Liver (tissue), 9 donors: ENCODE data around the gene SAMD5. TPM values are rescaled to one million over a fixed set of nuclear protein-coding genes. Genes with fewer than 3 reads are reported as not detected.

Experiments
- DNase-seq: peaks from one replicate; pipeline ENCODE4 v3.0.0-alpha.2; 2017; ENCODE audit warnings: low spot score
- H3K27ac ChIP-seq, 2 donors: one replicate each; pipeline ENCODE4 v1.7.0; 2013; ENCODE audit warnings: inconsistent platforms in 2 of 2, low read length in 2 of 2, control low read depth in 1 of 2, low read depth in 1 of 2, mild to moderate bottlenecking in 1 of 2
- H3K27me3 ChIP-seq, 4 donors: one replicate each; pipeline versions ENCODE4 v1.6.1 to v1.7.0; 2013; ENCODE audit warnings: low read length in 3 of 4, inconsistent platforms in 1 of 4, mild to moderate bottlenecking in 1 of 4, moderate library complexity in 1 of 4; ENCODE audit not compliant: control insufficient read depth in 4 of 4, insufficient read depth in 4 of 4
- H3K36me3 ChIP-seq, 4 donors: one replicate each; pipeline versions ENCODE4 v1.6.1 to v1.7.0; 2013; ENCODE audit warnings: low read length in 3 of 4, mild to moderate bottlenecking in 3 of 4, low read depth in 1 of 4, moderate library complexity in 1 of 4; ENCODE audit not compliant: control insufficient read depth in 4 of 4, insufficient read depth in 3 of 4
- H3K4me1 ChIP-seq, 4 donors: one replicate each; pipeline versions ENCODE4 v1.6.1 to v1.7.0; 2013; ENCODE audit warnings: low read length in 3 of 4, mild to moderate bottlenecking in 3 of 4, moderate library complexity in 1 of 4; ENCODE audit not compliant: control insufficient read depth in 4 of 4, insufficient read depth in 4 of 4
- H3K4me3 ChIP-seq, 3 donors: one replicate each; pipeline versions ENCODE4 v1.6.1 to v1.7.0; 2013; ENCODE audit warnings: low read length in 3 of 3, control low read depth in 1 of 3, low read depth in 1 of 3, mild to moderate bottlenecking in 1 of 3
- H3K9ac ChIP-seq, 2 donors: one replicate each; pipeline ENCODE4 v1.7.0; 2013; ENCODE audit warnings: low read length in 2 of 2, mild to moderate bottlenecking in 2 of 2, moderate library complexity in 2 of 2, control low read depth in 1 of 2, low read depth in 1 of 2
- H3K9me3 ChIP-seq, 4 donors: one replicate each; pipeline versions ENCODE4 v1.6.1 to v1.7.0; 2013; ENCODE audit warnings: low read length in 3 of 4; ENCODE audit not compliant: control insufficient read depth in 4 of 4
- ATF3 ChIP-seq: IDR thresholded peaks from 2 replicates; pipeline ENCODE4 v1.6.1; 2016; ENCODE audit warnings: antibody characterized with exemption
- CTCF ChIP-seq: fragments of 150-350 bp; IDR thresholded peaks from 2 replicates; pipeline ENCODE4 v1.5.1; 2017; ENCODE audit warnings: improper control_type of control experiment, low read depth, low read length; ENCODE audit not compliant: missing input control
- EGR1 ChIP-seq, 2 donors: IDR thresholded peaks; 2 replicates each; pipeline ENCODE4 v1.6.1; 2016 to 2018; ENCODE audit warnings: antibody characterized with exemption in 2 of 2, low read depth in 2 of 2
- FOXA1 ChIP-seq: IDR thresholded peaks from 2 replicates; pipeline ENCODE4 v1.6.1; 2016; ENCODE audit warnings: antibody characterized with exemption
- FOXA2 ChIP-seq: IDR thresholded peaks from 2 replicates; pipeline ENCODE4 v1.6.1; 2016; ENCODE audit warnings: antibody characterized with exemption
- GABPA ChIP-seq, 2 donors: IDR thresholded peaks in 1 of 2; conservative IDR thresholded peaks in 1 of 2; 2 replicates each; pipeline ENCODE4 v1.6.1; 2016; ENCODE audit warnings: antibody characterized with exemption in 2 of 2, mild to moderate bottlenecking in 1 of 2, moderate library complexity in 1 of 2
- HNF4A ChIP-seq, 2 donors: conservative IDR thresholded peaks; 2 replicates each; pipeline ENCODE4 v1.6.1; 2016; ENCODE audit warnings: antibody characterized with exemption in 2 of 2, mild to moderate bottlenecking in 2 of 2
- HNF4G ChIP-seq: IDR thresholded peaks from 2 replicates; pipeline ENCODE4 v1.6.1; 2016; ENCODE audit warnings: antibody characterized with exemption
- JUND ChIP-seq, 2 donors: IDR thresholded peaks; 2 replicates each; pipeline ENCODE4 v1.6.1; 2016; ENCODE audit warnings: antibody characterized with exemption in 2 of 2
- MAX ChIP-seq: IDR thresholded peaks from 2 replicates; pipeline ENCODE4 v1.6.1; 2016; ENCODE audit warnings: antibody characterized with exemption
- NR2F2 ChIP-seq: IDR thresholded peaks from 2 replicates; pipeline ENCODE4 v1.6.1; 2016; ENCODE audit warnings: antibody characterized with exemption
- RAD21 ChIP-seq, 2 donors: IDR thresholded peaks; 2 replicates each; pipeline ENCODE4 v1.6.1; 2016; ENCODE audit warnings: antibody characterized with exemption in 2 of 2, mild to moderate bottlenecking in 2 of 2
- REST ChIP-seq: IDR thresholded peaks from 2 replicates; pipeline ENCODE4 v1.6.1; 2016; ENCODE audit warnings: antibody characterized with exemption, mild to moderate bottlenecking
- RXRA ChIP-seq, 2 donors: IDR thresholded peaks; 2 replicates each; pipeline ENCODE4 v1.6.1; 2017 to 2018; ENCODE audit warnings: antibody characterized with exemption in 2 of 2, mild to moderate bottlenecking in 1 of 2
- SP1 ChIP-seq: IDR thresholded peaks from 2 replicates; pipeline ENCODE4 v1.6.1; 2018; ENCODE audit warnings: antibody characterized with exemption, mild to moderate bottlenecking
- TAF1 ChIP-seq: conservative IDR thresholded peaks from 2 replicates; pipeline ENCODE4 v1.6.1; 2016; ENCODE audit warnings: antibody characterized with exemption, mild to moderate bottlenecking
- YY1 ChIP-seq: IDR thresholded peaks from 2 replicates; pipeline ENCODE4 v1.6.1; 2016; ENCODE audit warnings: antibody characterized with exemption, mild to moderate bottlenecking
- WGBS: extraction: QIAGEN DNeasy Blood & Tissue Kit; methylation state at CpG from one replicate; pipeline ENCODE4 v1.1.7; 2013; 5-methylcytosine and 5-hydroxymethylcytosine counted together
- polyA plus RNA-seq, 2 donors: library from polyadenylated mRNA; stranded (reverse) in 1 of 2; unstranded in 1 of 2; fragments of 200-250 nt in 1 of 2; fragments of >200 nt in 1 of 2; fragmentation: Nextera tagmentation in 1 of 2; extraction: Ambion mirVana in 1 of 2; gene quantifications; one replicate each; pipeline versions ENCODE4 v1.2.1 to v1.2.3, GENCODE V29; 2013 to 2015
- total RNA-seq, 2 donors: library from RNA; depleted of rRNA; stranded (reverse); fragments of >200 nt; gene quantifications; one replicate each; pipeline ENCODE4 v1.2.3, GENCODE V29; 2014
- donor health status: healthy.
- donor health status: healthy.
- donor health status: healthy.
- donor health status: healthy.
- donor health status: healthy.

Gene SAMD5
- total and polyA plus RNA-seq, 4 donors = 2.7 to 7.6 (median 3.2) TPM

GRCh38 chr6:147468634-147469033, 39.9 kb upstream of the SAMD5 start:
- WGBS = 67% methylated on average over 2 of the region's 2 CpGs

GRCh38 chr6:147479857-147480256, 28.6 kb upstream of the SAMD5 start:
- no peaks in the 10 kb centered on the region for H3K4me1 ChIP-seq
- WGBS = 68% methylated on average over 2 of the region's 2 CpGs
- H3K27ac ChIP-seq = no peak overlapping the region
- H3K9ac ChIP-seq = no peak overlapping the region
- no peak for DNase-seq
- no peaks in the 10 kb centered on the region for H3K36me3 ChIP-seq
- TF ChIP-seq TAF1 (no peak), HNF4A (conservative IDR thresholded peaks at IDR 0.05) (no peak), HNF4G (no peak), RXRA (IDR thresholded peaks at IDR 0.05) (no peak), MAX (no peak), FOXA2 (no peak), SP1 (no peak), CTCF (no peak), REST (no peak), ATF3 (no peak), YY1 (no peak), FOXA1 (no peak), RAD21 (IDR thresholded peaks at IDR 0.05) (no peak), EGR1 (IDR thresholded peaks at IDR 0.05; ENCODE audit: low read depth in 2 of 2) (no peak)
- H3K9me3 ChIP-seq = no peaks in the 10 kb centered on the region
- H3K4me3 ChIP-seq = no peak overlapping the region
- H3K27me3 ChIP-seq = no peaks in the 10 kb centered on the region

More at GRCh38 chr6:147468634-147469033, 39.9 kb upstream of the SAMD5 start:
- no peak for TF ChIP-seq YY1
- no peak for TF ChIP-seq EGR1 (IDR thresholded peaks at IDR 0.05; ENCODE audit: low read depth in 2 of 2)
- no peak for TF ChIP-seq GABPA (IDR thresholded peaks at IDR 0.05 in 1 of 2, conservative IDR thresholded peaks at IDR 0.05 in 1 of 2)
- TF ChIP-seq RAD21 (IDR thresholded peaks at IDR 0.05) = no peak
- no peak for TF ChIP-seq ATF3
- TF ChIP-seq FOXA1 = no peak
- no peak for TF ChIP-seq NR2F2
- TF ChIP-seq MAX = no peak
- no peak for TF ChIP-seq JUND (IDR thresholded peaks at IDR 0.05)
- no peak for DNase-seq
- no peak overlapping the region for H3K9ac ChIP-seq
- peaks cover 0 to 2% (median 0%) of the 10 kb centered on the region in 4 donors for H3K27me3 ChIP-seq
- peaks cover 0 to 2% (median 0%) of the 10 kb centered on the region in 4 donors for H3K9me3 ChIP-seq
- no peaks in the 10 kb centered on the region for H3K4me1 ChIP-seq
- no peak overlapping the region for H3K4me3 ChIP-seq
- H3K27ac ChIP-seq = no peak overlapping the region
- H3K36me3 ChIP-seq = no peaks in the 10 kb centered on the region
